Ramos (cell line): ENCODE results near the gene STK25.
"Not testable (repeated sequence)": the region's sequence is repeated elsewhere in the genome, so short reads cannot be mapped to it uniquely, and the experiment has no call there.

ENCODE experiments used
- in situ Hi-C: fragments of 300-500 bp; cut with MboI; formaldehyde crosslinking; loops from one replicate; pipeline ENCODE4 v1.14.3; 2022; ENCODE audit warnings: low sequenced_read_pairs; ENCODE audit not compliant: unreplicated experiment

STK25 gene

GRCh38 chr2:241514553-241514952 is 6.2 kb upstream of the STK25 start:
- in situ Hi-C loops, result no loop called here

- in situ Hi-C loops, result no loop called here
These were observed 2.8 kb upstream of the STK25 start for GRCh38 chr2:241511091-241511741.

- in situ Hi-C loops, result no loop called here
These were observed 886 bp upstream of the STK25 start for GRCh38 chr2:241509155-241509784.

GRCh38 chr2:241507430-241508239 is 749 bp downstream of the STK25 start:
- in situ Hi-C loops, result no loop called here

GRCh38 chr2:241506793-241507429 is 1.5 kb downstream of the STK25 start:
- in situ Hi-C loops, result no loop called here

GRCh38 chr2:241506317-241506716 is 2.1 kb downstream of the STK25 start:
- in situ Hi-C loops, result not testable (repeated sequence)

- in situ Hi-C loops, result no loop called here
These were observed 2.6 kb downstream of the STK25 start for GRCh38 chr2:241505781-241506201.

GRCh38 chr2:241505086-241505780 is 3.2 kb downstream of the STK25 start:
- in situ Hi-C loops, result no loop called here

GRCh38 chr2:241503776-241504392 is 4.5 kb downstream of the STK25 start:
- in situ Hi-C loops, result no loop called here

GRCh38 chr2:241502281-241502680 is 6.1 kb downstream of the STK25 start:
- in situ Hi-C loops, result no loop called here

- in situ Hi-C loops, result no loop called here
These were observed 6.8 kb downstream of the STK25 start for GRCh38 chr2:241501551-241501950.

- in situ Hi-C loops, result no loop called here
These were observed 7.3 kb downstream of the STK25 start for GRCh38 chr2:241501099-241501541.

GRCh38 chr2:241500431-241500975 is 7.9 kb downstream of the STK25 start:
- in situ Hi-C loops, result no loop called here

GRCh38 chr2:241500016-241500415 is 8.4 kb downstream of the STK25 start:
- in situ Hi-C loops, result no loop called here

- in situ Hi-C loops, result no loop called here
These were observed 9.0 kb downstream of the STK25 start for GRCh38 chr2:241499146-241499965.

- in situ Hi-C loops, result no loop called here
These were observed 10.0 kb downstream of the STK25 start for GRCh38 chr2:241498115-241499070.
